HG03139 (cell line): ENCODE results near the gene CXCL1.

Experiments used
- ATAC-seq: cut with Tn5 transposase; IDR thresholded peaks from one replicate; pipeline ENCODE4 v1.9.1; 2021; ENCODE audit not compliant: unreplicated experiment

The CXCL1 gene

GRCh38 chr4:73916172-73916925, 47.2 kb downstream of the CXCL1 start:
- ATAC-seq, result no peak

GRCh38 chr4:73917081-73917501, 47.9 kb downstream of the CXCL1 start:
- ATAC-seq, result no peak

- no peak for ATAC-seq
These were observed 48.9 kb downstream of the CXCL1 start for GRCh38 chr4:73918058-73918457.

- ATAC-seq, result no peak
These were observed 50.5 kb downstream of the CXCL1 start for GRCh38 chr4:73919691-73920090.
